NCI-H82 treated with DMSO at 0.1 percent for 48 hours (cell line): ENCODE results near the gene DEFB125.

Source experiments
- DNase-seq: peaks from one replicate; lab custom pipeline; 2025; ENCODE audit not compliant: unreplicated experiment; lab: John Stamatoyannopoulos, UW

Gene DEFB125

DNA sequence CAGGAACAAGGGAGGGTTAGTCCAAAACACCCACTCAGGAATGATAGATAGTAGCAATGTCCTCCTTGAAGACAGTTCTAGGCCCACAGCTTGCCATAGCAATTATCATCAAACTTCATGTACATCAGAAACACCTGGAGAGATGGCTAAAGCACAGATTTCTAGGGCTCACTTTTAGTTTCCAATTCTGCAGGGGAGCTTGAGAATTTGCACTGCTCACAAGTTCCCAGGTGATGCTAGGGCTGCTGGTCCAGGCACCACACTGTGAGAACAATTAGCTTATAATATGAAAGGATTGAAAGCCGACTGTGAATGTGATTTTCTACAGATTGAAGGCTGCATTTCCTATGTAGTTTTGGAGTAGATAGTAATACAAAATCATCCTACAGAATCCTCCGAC is 58.4 kb downstream of the DEFB125 start:
- no peak for DNase-seq
